GM19438 (cell line): ENCODE measurements around the gene ZMIZ1.
"Not testable (repeated sequence)": the region's sequence is repeated elsewhere in the genome, so short reads cannot be mapped to it uniquely, and the experiment has no call there.

Experiments used
- ATAC-seq: cut with Tn5 transposase; IDR thresholded peaks from one replicate; pipeline ENCODE4 v1.9.1; 2021; ENCODE audit warnings: low read depth; ENCODE audit not compliant: unreplicated experiment

The ZMIZ1 gene

GRCh38 chr10:79323602-79324001 lies 254.8 kb downstream of the ZMIZ1 start:
- no peak for ATAC-seq

- ATAC-seq: no peak
These were observed 255.4 kb downstream of the ZMIZ1 start for GRCh38 chr10:79324032-79324695.

- ATAC-seq: peak; percentile 1
These were observed 257.8 kb downstream of the ZMIZ1 start for GRCh38 chr10:79326361-79327089.

- ATAC-seq: peak; percentile 34
These were observed 258.3 kb downstream of the ZMIZ1 start for GRCh38 chr10:79327090-79327457.

- no peak for ATAC-seq
These were observed 259.5 kb downstream of the ZMIZ1 start for GRCh38 chr10:79328147-79328701.

- no peak for ATAC-seq
These were observed 260.2 kb downstream of the ZMIZ1 start for GRCh38 chr10:79328737-79329504.

GRCh38 chr10:79329529-79329928 lies 260.8 kb downstream of the ZMIZ1 start:
- ATAC-seq: no peak

GRCh38 chr10:79331226-79331625 lies 262.5 kb downstream of the ZMIZ1 start:
- no peak for ATAC-seq

- ATAC-seq: peak; percentile 83
These were observed 262.9 kb downstream of the ZMIZ1 start for GRCh38 chr10:79331709-79332108.

GRCh38 chr10:79332610-79333315 lies 264.0 kb downstream of the ZMIZ1 start:
- not testable (repeated sequence) for ATAC-seq

- ATAC-seq: no peak
These were observed 264.7 kb downstream of the ZMIZ1 start for GRCh38 chr10:79333513-79333912.

GRCh38 chr10:79334573-79334972 lies 265.8 kb downstream of the ZMIZ1 start:
- no peak for ATAC-seq

- no peak for ATAC-seq
These were observed 266.3 kb downstream of the ZMIZ1 start for GRCh38 chr10:79335094-79335469.

- no peak for ATAC-seq
These were observed 266.9 kb downstream of the ZMIZ1 start for GRCh38 chr10:79335470-79336235.

GRCh38 chr10:79336276-79336675 lies 267.5 kb downstream of the ZMIZ1 start:
- ATAC-seq: no peak

- ATAC-seq: no peak
These were observed 268.0 kb downstream of the ZMIZ1 start for GRCh38 chr10:79336739-79337138.

GRCh38 chr10:79337783-79338469 lies 269.2 kb downstream of the ZMIZ1 start:
- ATAC-seq: not testable (repeated sequence)

GRCh38 chr10:79339266-79339665 lies 270.5 kb downstream of the ZMIZ1 start:
- no peak for ATAC-seq

GRCh38 chr10:79340646-79341244 lies 272.0 kb downstream of the ZMIZ1 start:
- no peak for ATAC-seq
